IPS-20b (cell line): ENCODE measurements around the gene EFL1.
"Not testable (repeated sequence)": the region's sequence is repeated elsewhere in the genome, so short reads cannot be mapped to it uniquely, and the experiment has no call there.

Source experiments
- H3K27ac ChIP-seq: one replicate; pipeline ENCODE4 v1.5.1; 2013; ENCODE audit warnings: low read length
- H3K27me3 ChIP-seq: 2 replicates; pipeline ENCODE4 v1.6.1; 2013; ENCODE audit warnings: mild to moderate bottlenecking, low read length, inconsistent platforms; ENCODE audit not compliant: insufficient read depth
- H3K36me3 ChIP-seq: 2 replicates; pipeline ENCODE4 v1.6.1; 2013; ENCODE audit warnings: low read depth, mild to moderate bottlenecking, inconsistent platforms, low read length, moderate library complexity; ENCODE audit not compliant: insufficient read depth
- H3K4me1 ChIP-seq: 2 replicates; pipeline ENCODE4 v1.6.1; 2013; ENCODE audit warnings: mild to moderate bottlenecking, control low read depth, inconsistent platforms, low read length, moderate library complexity; ENCODE audit not compliant: insufficient read depth
- H3K4me3 ChIP-seq: 2 replicates; pipeline ENCODE4 v1.5.1; 2013; ENCODE audit warnings: mild to moderate bottlenecking, low read length, inconsistent platforms
- H3K9ac ChIP-seq: 2 replicates; pipeline ENCODE4 v1.6.1; 2013; ENCODE audit warnings: low read depth, mild to moderate bottlenecking, inconsistent platforms, low read length, moderate library complexity
- H3K9me3 ChIP-seq: 2 replicates; pipeline ENCODE4 v1.6.1; 2013; ENCODE audit warnings: mild to moderate bottlenecking, low read depth, low read length, inconsistent platforms; ENCODE audit not compliant: insufficient read depth

The EFL1 gene

DNA sequence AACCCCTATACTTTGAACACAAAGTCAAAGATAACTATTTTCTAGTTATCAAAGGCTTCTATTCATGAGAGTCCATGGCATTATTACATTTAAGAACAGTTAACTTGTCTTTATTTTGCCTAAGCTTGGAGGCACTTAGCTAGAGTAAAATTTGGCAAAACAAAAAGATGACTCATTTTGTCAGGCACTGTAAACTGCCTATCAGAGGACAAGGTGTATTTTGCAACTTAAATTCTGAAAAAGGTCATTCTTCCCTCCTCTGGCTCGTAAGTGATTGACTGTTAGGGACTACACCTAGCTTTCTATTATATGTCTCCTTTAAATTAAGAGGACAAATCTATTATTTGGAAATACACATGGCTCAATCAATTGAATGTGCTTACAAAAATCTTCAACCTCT is 69.1 kb downstream of the EFL1 start:
- not testable (repeated sequence) for H3K4me3 ChIP-seq, H3K36me3 ChIP-seq, H3K27me3 ChIP-seq

DNA sequence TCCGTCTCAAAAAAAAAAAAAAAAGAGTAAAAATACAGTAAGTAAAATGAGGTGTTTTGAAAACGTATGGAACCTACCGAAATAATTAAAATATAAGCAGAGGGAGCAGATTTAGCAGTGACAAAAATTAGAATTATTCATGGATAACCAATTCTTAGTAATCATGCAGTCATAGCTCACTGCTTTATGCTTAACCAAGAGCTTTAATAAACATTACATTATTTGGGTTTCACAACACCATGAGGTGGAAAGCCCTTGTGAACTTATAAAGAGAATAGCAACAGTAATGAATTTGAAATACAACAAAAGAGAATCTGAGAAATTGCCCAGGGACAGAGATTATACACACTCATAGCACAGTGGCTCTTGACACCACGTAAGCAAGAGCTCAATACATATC is 70.1 kb downstream of the EFL1 start:
- H3K36me3 ChIP-seq, H3K9me3 ChIP-seq, H3K27me3 ChIP-seq, H3K9ac ChIP-seq, H3K4me1 ChIP-seq, H3K27ac ChIP-seq, H3K4me3 ChIP-seq: not testable (repeated sequence)

More for the DNA sequence above, 69.1 kb downstream of the EFL1 start:
- not testable (repeated sequence) for H3K9me3 ChIP-seq, H3K27ac ChIP-seq, H3K9ac ChIP-seq, H3K4me1 ChIP-seq

DNA sequence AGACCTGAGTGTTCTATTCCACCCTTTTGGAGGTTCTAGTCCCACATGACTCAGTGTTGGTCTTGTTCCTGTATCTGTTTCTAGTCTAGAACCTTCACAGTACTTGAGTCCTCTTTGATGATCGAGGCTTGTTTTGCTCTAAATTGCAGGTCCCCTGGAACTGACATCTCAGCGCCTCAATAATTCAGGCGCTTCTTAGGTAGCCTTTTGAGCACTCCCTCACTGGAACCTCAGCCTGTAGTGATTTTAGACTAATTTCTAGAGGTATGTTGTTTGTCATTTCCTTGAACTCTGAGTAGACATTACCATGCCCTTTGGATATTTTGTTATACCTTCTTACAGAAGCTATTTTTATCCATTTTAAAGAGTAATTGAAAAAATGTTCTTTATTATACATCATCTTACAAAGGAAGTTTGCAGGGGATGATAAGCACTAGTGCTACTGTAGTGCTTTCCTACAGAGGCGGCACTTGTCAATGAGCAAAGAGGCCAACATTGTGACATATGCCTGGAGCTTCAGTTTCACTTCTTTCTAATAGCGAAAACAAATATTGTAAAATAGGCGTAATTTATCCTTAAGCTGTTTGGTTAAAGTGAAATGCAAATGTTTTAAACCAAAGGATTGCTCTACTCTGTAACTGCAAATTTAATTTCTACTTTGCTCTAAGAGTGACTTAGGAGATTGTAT is 75.7 kb downstream of the EFL1 start:
- Histone ChIP-seq H3K4me1 (no peaks in the 10 kb centered on the region), H3K9me3 (no peaks in the 10 kb centered on the region), H3K27me3 (no peaks in the 10 kb centered on the region), H3K27ac (no peak overlapping the region), H3K36me3 (no peaks in the 10 kb centered on the region), H3K4me3 (no peak overlapping the region), H3K9ac (no peak overlapping the region)

DNA sequence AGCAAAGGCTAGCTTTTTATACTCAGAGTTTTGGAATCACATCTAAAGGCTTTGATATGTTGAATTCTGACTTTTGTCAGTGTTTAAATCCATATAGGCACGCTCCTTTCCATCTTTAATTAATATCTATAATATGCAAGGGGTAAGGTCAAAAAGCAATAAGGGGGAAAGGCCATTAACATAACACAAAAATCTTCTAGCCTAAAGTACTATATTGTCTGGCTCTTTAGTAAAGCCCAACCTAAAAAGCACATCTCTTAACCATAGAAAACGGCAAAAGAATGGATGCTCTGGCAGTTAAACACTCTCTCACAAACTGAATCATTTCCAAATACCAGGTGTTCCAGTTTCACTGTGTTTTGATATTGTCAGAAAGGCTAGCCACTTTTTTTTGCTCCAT is 76.4 kb downstream of the EFL1 start:
- H3K27ac ChIP-seq: no peak overlapping the region
- H3K9ac ChIP-seq: no peak overlapping the region

DNA sequence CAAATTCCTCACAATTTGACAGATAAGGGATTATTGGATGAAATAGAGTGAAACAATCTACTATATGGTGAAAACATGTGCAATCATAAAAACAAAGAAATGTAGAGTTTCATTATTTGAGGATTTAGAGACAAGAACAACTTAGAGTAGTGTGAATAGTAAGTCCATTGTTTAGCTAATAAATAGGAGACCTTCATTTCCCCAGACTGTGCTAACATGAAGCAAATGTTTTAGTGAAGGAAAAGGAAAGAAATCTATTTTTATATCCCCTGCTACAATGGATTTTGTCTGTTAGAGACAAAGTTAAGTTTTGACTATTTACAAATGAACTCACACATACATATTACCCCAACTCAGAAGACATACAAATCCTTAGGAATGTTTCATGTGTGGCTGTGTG is 77.8 kb downstream of the EFL1 start:
- H3K4me1 ChIP-seq: no peaks in the 10 kb centered on the region

More for the DNA sequence above, 76.4 kb downstream of the EFL1 start:
- H3K4me3 ChIP-seq: no peak overlapping the region
- H3K36me3 ChIP-seq: no peaks in the 10 kb centered on the region
- H3K27me3 ChIP-seq: no peaks in the 10 kb centered on the region
- no peaks in the 10 kb centered on the region for H3K9me3 ChIP-seq
- H3K4me1 ChIP-seq: no peaks in the 10 kb centered on the region

DNA sequence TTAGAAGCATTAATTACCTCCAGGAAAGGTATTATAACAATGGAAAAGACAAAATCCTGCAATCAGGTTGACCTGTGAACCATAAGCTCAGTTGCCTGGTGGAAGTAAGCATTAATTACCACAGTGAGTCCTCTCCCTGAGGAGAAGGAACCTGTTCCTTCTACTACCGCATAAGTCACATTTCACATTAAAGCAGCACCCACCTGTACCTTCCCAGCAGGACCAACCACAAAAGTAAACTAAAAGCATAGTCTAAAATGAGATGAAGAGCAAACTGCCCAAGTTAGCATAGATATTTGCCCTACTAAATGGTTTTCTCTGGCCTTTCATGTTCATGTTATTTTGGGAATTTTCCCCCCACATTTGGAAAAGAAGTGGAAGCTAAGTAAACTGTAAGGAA is 78.2 kb downstream of the EFL1 start:
- no peaks in the 10 kb centered on the region for H3K27me3 ChIP-seq
- no peak overlapping the region for H3K9ac ChIP-seq
- H3K4me1 ChIP-seq: no peaks in the 10 kb centered on the region
- no peak overlapping the region for H3K4me3 ChIP-seq
- H3K9me3 ChIP-seq: no peaks in the 10 kb centered on the region
- no peak overlapping the region for H3K27ac ChIP-seq
- no peaks in the 10 kb centered on the region for H3K36me3 ChIP-seq

More for the DNA sequence above, 77.8 kb downstream of the EFL1 start:
- no peaks in the 10 kb centered on the region for H3K9me3 ChIP-seq
- H3K36me3 ChIP-seq: no peaks in the 10 kb centered on the region
- no peak overlapping the region for H3K27ac ChIP-seq
- no peaks in the 10 kb centered on the region for H3K27me3 ChIP-seq
- H3K9ac ChIP-seq: no peak overlapping the region
- H3K4me3 ChIP-seq: no peak overlapping the region

DNA sequence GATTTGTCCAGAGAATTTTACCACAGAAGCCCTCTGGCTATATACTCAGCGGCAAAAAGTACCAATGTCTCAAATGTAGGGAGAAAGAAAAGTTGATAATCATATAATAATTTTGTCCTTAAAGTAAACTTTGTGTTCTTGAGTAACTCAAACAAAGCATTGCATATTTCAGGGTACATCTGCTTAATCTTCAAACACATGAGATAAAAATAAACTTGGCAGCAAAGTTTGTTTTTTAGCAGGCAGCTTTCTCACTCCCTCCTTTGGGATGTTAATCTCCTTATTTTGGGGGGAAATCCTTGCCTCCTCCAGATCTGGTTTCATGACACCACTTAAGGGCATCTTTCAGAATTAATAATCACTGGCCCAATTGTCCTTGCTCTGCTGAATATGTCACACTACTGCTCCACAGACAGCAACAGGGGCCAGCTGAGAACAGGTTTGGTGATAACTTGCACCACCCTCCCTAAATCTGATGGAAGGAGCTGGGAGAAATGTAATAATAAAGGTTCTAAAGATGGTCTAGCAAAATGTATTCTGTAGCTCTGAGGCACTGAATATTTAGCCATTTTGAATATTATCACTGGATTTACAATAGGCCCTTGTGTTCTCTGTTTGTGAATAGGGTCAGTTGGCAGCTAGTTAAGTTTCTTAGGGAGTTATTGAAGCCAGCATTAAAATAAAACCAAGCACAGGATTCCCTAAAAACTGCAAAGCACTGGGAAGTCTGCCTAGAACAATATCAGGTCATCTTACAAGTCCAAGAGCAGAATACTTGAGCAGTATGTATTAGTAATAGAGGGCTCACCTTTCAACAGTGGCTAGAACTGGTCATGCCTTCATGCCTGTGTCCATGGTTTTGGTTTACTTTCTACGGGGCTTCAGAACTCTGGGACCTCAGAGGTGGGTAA is 79.2 kb downstream of the EFL1 start:
- Histone ChIP-seq H3K27ac (no peak overlapping the region), H3K36me3 (no peaks in the 10 kb centered on the region), H3K4me3 (no peak overlapping the region), H3K4me1 (no peaks in the 10 kb centered on the region), H3K9me3 (no peaks in the 10 kb centered on the region), H3K27me3 (no peaks in the 10 kb centered on the region), H3K9ac (no peak overlapping the region)

DNA sequence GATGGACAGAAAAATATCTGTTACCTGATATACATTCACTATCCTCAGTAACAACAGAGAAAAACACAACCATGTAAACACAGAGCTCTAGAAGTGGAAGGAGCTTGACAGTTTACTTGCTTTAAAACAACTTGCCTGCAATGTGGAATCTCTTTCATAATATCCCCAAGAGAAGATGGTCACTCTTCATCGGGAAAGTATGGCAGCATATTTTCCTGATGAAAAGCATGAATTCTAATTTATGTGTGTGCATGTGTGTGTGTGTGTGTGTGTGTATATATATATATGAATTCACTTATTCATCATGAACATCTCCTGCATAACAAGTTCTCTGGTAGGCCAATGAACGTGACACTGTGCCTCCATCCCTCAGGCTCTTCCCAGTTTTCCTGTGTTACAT is 81.2 kb downstream of the EFL1 start:
- Histone ChIP-seq H3K27ac (no peak overlapping the region), H3K9ac (no peak overlapping the region), H3K36me3 (no peaks in the 10 kb centered on the region), H3K27me3 (no peaks in the 10 kb centered on the region), H3K4me3 (no peak overlapping the region), H3K9me3 (no peaks in the 10 kb centered on the region), H3K4me1 (peaks cover 4% of the 10 kb centered on the region; the same call in 1 of the 2 replicates)

DNA sequence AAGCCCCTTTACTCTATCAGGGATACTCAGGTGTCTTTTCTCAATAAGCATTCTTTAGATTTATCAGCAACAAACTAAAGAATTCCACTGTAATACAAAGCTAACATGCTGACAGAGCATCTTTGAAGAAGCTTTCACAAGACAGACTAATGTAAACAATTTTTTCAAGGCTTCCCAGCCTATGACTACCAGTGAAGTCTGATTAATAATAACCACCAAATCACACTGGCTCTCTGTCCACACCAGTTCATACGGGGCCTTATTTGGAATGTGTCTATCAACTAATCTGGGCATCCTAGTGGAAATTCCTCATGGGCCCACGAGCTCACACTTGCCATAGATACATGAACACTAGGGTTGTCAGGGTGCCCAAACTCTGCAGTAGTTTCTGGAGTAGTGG is 84.5 kb downstream of the EFL1 start:
- H3K36me3 ChIP-seq: no peaks in the 10 kb centered on the region
- H3K4me3 ChIP-seq: no peak overlapping the region
- H3K27me3 ChIP-seq: no peaks in the 10 kb centered on the region
- H3K9ac ChIP-seq: no peak overlapping the region
- H3K27ac ChIP-seq: no peak overlapping the region
- H3K4me1 ChIP-seq: peaks cover 4% of the 10 kb centered on the region; the same call in 1 of the 2 replicates
- H3K9me3 ChIP-seq: no peaks in the 10 kb centered on the region

DNA sequence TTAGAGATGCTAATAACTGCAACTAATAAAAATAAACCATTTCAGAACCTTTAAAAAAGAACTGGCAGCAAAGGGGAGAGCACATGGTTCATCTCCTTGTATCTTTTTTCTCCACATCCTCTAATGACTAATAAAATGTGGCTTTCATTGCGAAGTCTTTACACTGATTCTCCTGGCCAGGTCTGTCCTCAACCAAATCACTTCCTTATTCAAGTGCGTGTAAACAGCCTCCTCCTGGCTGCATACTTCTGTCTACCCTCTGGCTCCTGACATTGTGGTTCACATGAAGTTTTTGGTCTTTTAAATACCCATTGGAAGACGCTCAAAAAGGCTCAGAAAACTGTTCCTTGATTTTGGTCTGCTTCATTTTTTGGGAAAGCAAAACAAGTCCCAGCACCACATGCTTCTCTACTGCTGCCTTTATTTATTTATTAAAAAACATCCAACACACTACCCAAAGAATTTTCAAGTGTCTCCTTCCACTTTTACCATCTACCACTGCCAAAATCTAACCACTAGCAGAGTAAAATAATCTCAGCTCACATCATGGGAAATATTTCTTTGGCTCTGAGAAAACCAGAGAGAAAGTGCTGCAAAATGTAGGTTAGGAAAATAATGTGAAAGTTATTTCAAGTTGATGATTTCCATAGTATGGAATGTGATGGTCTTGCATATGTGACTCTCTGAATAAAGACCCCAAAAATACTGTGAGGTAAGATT is 85.1 kb downstream of the EFL1 start:
- no peak overlapping the region for H3K9ac ChIP-seq
- no peak overlapping the region for H3K4me3 ChIP-seq
- H3K27me3 ChIP-seq: no peaks in the 10 kb centered on the region
- H3K27ac ChIP-seq: no peak overlapping the region
- H3K9me3 ChIP-seq: no peaks in the 10 kb centered on the region
- H3K4me1 ChIP-seq: peaks cover 4% of the 10 kb centered on the region; the same call in 1 of the 2 replicates
- H3K36me3 ChIP-seq: no peaks in the 10 kb centered on the region

DNA sequence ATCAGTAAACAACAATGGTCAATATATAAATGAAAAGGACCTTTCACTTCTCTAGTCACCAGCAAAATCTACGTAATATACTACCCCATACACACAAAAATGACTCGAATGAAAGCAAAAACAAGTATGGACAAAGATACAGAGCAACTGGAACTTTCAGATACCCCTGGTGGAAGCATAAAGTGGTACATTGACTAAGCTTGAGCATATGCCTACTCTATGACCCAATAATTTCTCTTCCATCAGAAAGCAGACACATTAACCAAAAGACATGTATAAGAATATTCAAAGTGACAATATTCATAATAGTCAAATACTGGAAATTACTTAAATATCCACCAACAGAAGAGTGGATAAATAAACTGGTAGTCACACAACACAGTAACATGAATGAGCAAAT is 86.0 kb downstream of the EFL1 start:
- Histone ChIP-seq H3K4me3 (no peak overlapping the region), H3K4me1 (peaks cover 4% of the 10 kb centered on the region; the same call in 1 of the 2 replicates), H3K27me3 (no peaks in the 10 kb centered on the region), H3K27ac (no peak overlapping the region), H3K9me3 (no peaks in the 10 kb centered on the region), H3K9ac (no peak overlapping the region), H3K36me3 (no peaks in the 10 kb centered on the region)
